GM12878 (cell line): ENCODE results near the gene DAZAP2. TPM values are rescaled to one million over a fixed set of nuclear protein-coding genes. Genes with fewer than 3 reads are reported as not detected.
"Not testable (repeated sequence)": the region's sequence is repeated elsewhere in the genome, so short reads cannot be mapped to it uniquely, and the experiment has no call there.

Source experiments
- ATAC-seq: fragments of 200-7000 bp; cut with Tn5 transposase; 3 replicates; pipeline ENCODE4 v1.9.1; 2020; ENCODE audit warnings: mild to moderate bottlenecking, moderate library complexity
- BruUV-seq: library from RNA; stranded (reverse); fragments of 400-500 nt; replicated peaks from 2 replicates; lab custom pipeline; 2021; lab: Mats Ljungman, UMichigan
- CTCF ChIA-PET: fragments of 300-600 bp; sonication (Branson Sonifier 250); formaldehyde crosslinking; extraction: SDS; loops from one replicate; lab custom pipeline; 2021; ENCODE audit warnings: inconsistent platforms; lab: Yijun Ruan, JAX
- POLR2A ChIA-PET: fragments of 350-600 bp; formaldehyde crosslinking; extraction: SDS; loops from one replicate; lab custom pipeline; 2021; ENCODE audit warnings: inconsistent platforms; lab: Charles Lee
- RAD21 ChIA-PET: fragments of 300-600 bp; sonication (Branson Sonifier 250); formaldehyde crosslinking; loops from one replicate; lab custom pipeline; 2023; ENCODE audit warnings: antibody characterized with exemption; ENCODE audit not compliant: unreplicated experiment; lab: Charles Lee
- SMC1A ChIA-PET: fragments of 300-600 bp; sonication (Branson Sonifier 250); formaldehyde crosslinking; loops from one replicate; lab custom pipeline; 2023; ENCODE audit not compliant: unreplicated experiment, uncharacterized antibody; lab: Charles Lee
- DNase-seq: peaks from one replicate; pipeline ENCODE4 v3.0.0-alpha.2; 2011; ENCODE audit warnings: low read depth, low spot score
- FAIRE-seq: peaks from 3 replicates; lab custom pipeline; 2011; peaks lifted over from hg19 to GRCh38; lab: Jason Lieb, UNC
- H2AFZ ChIP-seq: 2 replicates; pipeline ENCODE4 v1.6.0; 2011; ENCODE audit warnings: low read depth, low read length, control low read depth; ENCODE audit not compliant: control insufficient read depth
- H3K27ac ChIP-seq: 2 replicates; pipeline ENCODE4 v1.5.1; 2011; ENCODE audit warnings: control low read depth; ENCODE audit not compliant: control insufficient read depth, insufficient read depth
- H3K27me3 ChIP-seq, 2 experiments: replicated peaks in 1 of 2; 2 replicates each; pipeline versions ENCODE4 v1.6.0 to v1.6.1; 2011; ENCODE audit warnings: low read length in 1 of 2; ENCODE audit not compliant: control insufficient read depth in 2 of 2, insufficient read depth in 2 of 2
- H3K36me3 ChIP-seq, 2 experiments: 2 replicates each; pipeline ENCODE4 v1.5.1; 2011; ENCODE audit warnings: low read length in 1 of 2; ENCODE audit not compliant: control insufficient read depth in 2 of 2, insufficient read depth in 2 of 2
- H3K4me1 ChIP-seq: 2 replicates; pipeline ENCODE4 v1.6.1; 2011; ENCODE audit warnings: mild to moderate bottlenecking, low read length, moderate library complexity, mixed read lengths; ENCODE audit not compliant: control insufficient read depth, insufficient read depth
- H3K4me2 ChIP-seq: 2 replicates; pipeline ENCODE4 v1.6.0; 2011; ENCODE audit warnings: control low read depth; ENCODE audit not compliant: control insufficient read depth, insufficient read depth
- H3K4me3 ChIP-seq: fragments of 200-600 bp; sonication (generic); 2 replicates; pipeline ENCODE4 v1.5.1; 2016
- H3K79me2 ChIP-seq: 2 replicates; pipeline ENCODE4 v1.6.0; 2011; ENCODE audit warnings: low read length; ENCODE audit not compliant: control insufficient read depth, insufficient read depth
- H3K9ac ChIP-seq: 2 replicates; pipeline ENCODE4 v1.8.0; 2011; ENCODE audit warnings: low read length, control low read depth, mixed read lengths; ENCODE audit not compliant: control insufficient read depth, insufficient read depth
- H3K9me3 ChIP-seq: replicated peaks from 3 replicates; pipeline ENCODE4 v1.5.1; 2011; ENCODE audit warnings: mild to moderate bottlenecking, low read length; ENCODE audit not compliant: control insufficient read depth, insufficient read depth
- H4K20me1 ChIP-seq: 2 replicates; pipeline ENCODE4 v1.6.0; 2011; ENCODE audit not compliant: control insufficient read depth, insufficient read depth
- BCLAF1 ChIP-seq: fragments of 450-650 bp; IDR thresholded peaks from 2 replicates; pipeline ENCODE4 v1.6.1; 2017; ENCODE audit warnings: antibody characterized with exemption, mild to moderate bottlenecking, moderate library complexity
- CREB1 ChIP-seq: IDR thresholded peaks from 2 replicates; pipeline ENCODE4 v1.6.1; 2012; ENCODE audit warnings: low read depth, mild to moderate bottlenecking, inconsistent platforms
- MEF2A ChIP-seq: IDR thresholded peaks from 2 replicates; pipeline ENCODE4 v1.6.1; 2011; ENCODE audit warnings: low read depth, mild to moderate bottlenecking, low read length, moderate library complexity; ENCODE audit not compliant: insufficient read depth
- POU2F2 ChIP-seq: IDR thresholded peaks from 3 replicates; pipeline ENCODE4 v1.6.1; 2011; ENCODE audit warnings: low read depth, mild to moderate bottlenecking, low read length, borderline replicate concordance
- SMC3 ChIP-seq: IDR thresholded peaks from 2 replicates; pipeline ENCODE4 v1.6.1; 2011; ENCODE audit warnings: low read length, improper control_type of control experiment, borderline replicate concordance
- TBL1XR1 ChIP-seq: IDR thresholded peaks from 2 replicates; pipeline ENCODE4 v1.6.1; 2012; ENCODE audit warnings: low read depth, low read length, improper control_type of control experiment
- TCF7 ChIP-seq: IDR thresholded peaks from 2 replicates; pipeline ENCODE4 v1.6.1; 2014; ENCODE audit warnings: antibody characterized with exemption, borderline replicate concordance
- YBX1 ChIP-seq: fragments of 450-650 bp; IDR thresholded peaks from 2 replicates; pipeline ENCODE4 v1.6.1; 2016; ENCODE audit warnings: antibody characterized with exemption
- ZNF687 ChIP-seq: fragments of 450-650 bp; IDR thresholded peaks from 2 replicates; pipeline ENCODE4 v1.6.1; 2017; ENCODE audit warnings: mild to moderate bottlenecking, moderate library complexity
- ZZZ3 ChIP-seq: IDR thresholded peaks from 2 replicates; pipeline ENCODE4 v1.6.1; 2011; ENCODE audit warnings: low read depth; ENCODE audit not compliant: control insufficient read depth, insufficient read length
- WGBS: methylation state at CpG from one replicate; pipeline ENCODE4 v1.1.6; 2016; ENCODE audit warnings: low lambda C conversion rate; ENCODE audit not compliant: insufficient replicate concordance, insufficient coverage; ENCODE audit errors: missing lambda C conversion rate; 5-methylcytosine and 5-hydroxymethylcytosine counted together
- in situ Hi-C: fragments of 300-500 bp; cut with MboI; formaldehyde crosslinking; loops from 9 replicates; pipeline ENCODE4 v1.14.3; 2018; ENCODE audit warnings: mixed read lengths
- intact Hi-C: fragments of 100-400 bp; cut with micrococcal nuclease; formaldehyde crosslinking; loops from one replicate; pipeline ENCODE4 v1.14.2; 2022; ENCODE audit not compliant: unreplicated experiment
- polyA plus RNA-seq, 11 experiments: library from polyadenylated mRNA; depleted of rRNA in 4 of 11; unstranded in 6 of 11; stranded (reverse) in 5 of 11; fragments of >200 nt; fragmentation: Nextera tagmentation in 4 of 11; fragmentation: Illumina TruSeq in 1 of 11; extraction: Ambion mirVana in 4 of 11; extraction: Trizol in 1 of 11; gene quantifications; 1 replicate in 1 of 11; 2 replicates in 10 of 11; pipeline versions ENCODE4 v1.2.1 to v1.2.3, GENCODE V29; 2011 to 2016; ENCODE audit warnings: inconsistent platforms in 2 of 11, missing spikeins in 2 of 11, low read depth in 1 of 11
- total RNA-seq, 4 experiments: library from RNA; depleted of rRNA in 3 of 4; stranded (reverse); fragments of >200 nt in 3 of 4; fragmentation: Illumina TruSeq in 1 of 4; extraction: Trizol in 1 of 4; gene quantifications; 2 replicates each; pipeline versions ENCODE4 v1.2.1 to v1.2.3, GENCODE V29; 2013 to 2021

Gene DAZAP2
- total and polyA plus RNA-seq, 10 of the 15 experiments (the other 5 are each of a cell fraction or from before 2014, with no cell fraction given), result 71.0 to 267 (median 158) TPM

GRCh38 chr12:51219857-51220256 lies 18.8 kb upstream of the DAZAP2 start:
- BruUV-seq, H3K9ac ChIP-seq: not testable (repeated sequence)
- POLR2A ChIA-PET, result interaction anchor here (0.7 kb wide), 1 partner anchor 11 kb away, joined by 3 read pairs; no protein-coding TSS in a partner anchor

GRCh38 chr12:51222461-51222860 lies 16.2 kb upstream of the DAZAP2 start:
- 89% methylated on average over 7 of the region's 7 CpGs for WGBS
- no peaks in the 10 kb centered on the region for H3K36me3 ChIP-seq
- intact Hi-C loops (no loop called here), in situ Hi-C loops (no loop called here)
- no peak overlapping the region for H3K4me2 ChIP-seq
- CTCF ChIA-PET, result no interaction called here
- H2AFZ ChIP-seq, result no peak overlapping the region
- H3K4me3 ChIP-seq, result no peak overlapping the region
- no peak overlapping the region for H3K9ac ChIP-seq
- SMC1A ChIA-PET, result interaction anchor here (1.6 kb wide), 1 partner anchor 16 kb away, joined by 3 read pairs; the partner anchor contains the start of gene DAZAP2
- no peaks in the 10 kb centered on the region for H3K79me2 ChIP-seq
- BruUV-seq, result no TSS peak
- H3K27ac ChIP-seq, result no peak overlapping the region
- H3K9me3 ChIP-seq, result no peaks in the 10 kb centered on the region
- no peaks in the 10 kb centered on the region for H4K20me1 ChIP-seq
- no peak for ATAC-seq
- no peaks in the 10 kb centered on the region for H3K27me3 ChIP-seq
- RAD21 ChIA-PET, result no interaction called here
- FAIRE-seq, result no peak
- DNase-seq, result no peak
- H3K4me1 ChIP-seq, result peaks cover 4% of the 10 kb centered on the region; the same call in 1 of the 2 replicates
- POLR2A ChIA-PET, result interaction anchor here (0.7 to 1.2 kb wide), 2 partner anchors 16 to 1010 kb away, joined by 5 read pairs; partner anchors contain the start of gene DAZAP2
- TF ChIP-seq BCLAF1, result no peak
- no peak for TF ChIP-seq CREB1
- no peak for TF ChIP-seq POU2F2
- no peak for TF ChIP-seq ZZZ3
- no peak for TF ChIP-seq YBX1
- TF ChIP-seq TCF7, result no peak
- TF ChIP-seq MEF2A, result no peak
- no peak for TF ChIP-seq TBL1XR1
- TF ChIP-seq SMC3, result no peak
- TF ChIP-seq ZNF687, result no peak

More at GRCh38 chr12:51219857-51220256, 18.8 kb upstream of the DAZAP2 start:
- intact Hi-C loops, H4K20me1 ChIP-seq, H3K27me3 ChIP-seq, H3K4me3 ChIP-seq, ATAC-seq, DNase-seq, H3K27ac ChIP-seq, H3K4me2 ChIP-seq, in situ Hi-C loops, H3K9me3 ChIP-seq, H3K79me2 ChIP-seq, H3K36me3 ChIP-seq, RAD21 ChIA-PET, H2AFZ ChIP-seq, H3K4me1 ChIP-seq: not testable (repeated sequence)
- peak; percentile 78 for FAIRE-seq
- ChIA-PET SMC1A (interaction anchor here (1.1 kb wide), 1 partner anchor 18 kb away, joined by 3 read pairs; no protein-coding TSS in a partner anchor), CTCF (interaction anchor here (1.2 to 1.5 kb wide), 2 partner anchors 11 to 19 kb away, joined by 3 to 4 read pairs; partner anchors contain the start of gene DAZAP2)
- WGBS, result 94% methylated on average over 12 of the region's 12 CpGs
